ENCODE measurements around the gene IFNGR1. TPM values are rescaled to one million over a fixed set of nuclear protein-coding genes. Genes with fewer than 3 reads are reported as not detected.

The IFNGR1 gene
- total RNA-seq, 4 donors from 2014 or later: 104 to 261 (median 147) TPM

DNA sequence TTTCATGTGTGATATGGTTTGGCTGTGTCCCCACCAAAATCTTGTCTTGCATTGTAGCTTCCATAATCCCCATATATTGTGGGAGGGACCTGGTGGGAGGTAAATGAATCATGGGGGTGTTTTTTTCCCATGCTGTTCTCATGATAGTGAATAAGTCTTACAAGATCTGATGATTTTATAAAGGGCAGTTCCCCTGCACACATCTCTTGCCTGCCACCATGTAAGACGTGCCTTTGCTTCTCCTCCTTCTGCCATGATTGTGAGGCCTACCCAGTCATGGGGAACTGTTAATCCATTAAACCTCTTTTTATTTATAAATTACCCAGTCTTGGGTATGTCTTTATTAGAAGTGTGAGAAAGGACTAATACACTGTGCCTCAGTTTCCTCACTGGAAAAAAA, 41.6 kb downstream of the IFNGR1 start:
- ATAC-seq (ENCODE audit: low FRiP score): no peak
- no peak for DNase-seq (ENCODE audit: low spot score)
- TF ChIP-seq, protein P1, sequence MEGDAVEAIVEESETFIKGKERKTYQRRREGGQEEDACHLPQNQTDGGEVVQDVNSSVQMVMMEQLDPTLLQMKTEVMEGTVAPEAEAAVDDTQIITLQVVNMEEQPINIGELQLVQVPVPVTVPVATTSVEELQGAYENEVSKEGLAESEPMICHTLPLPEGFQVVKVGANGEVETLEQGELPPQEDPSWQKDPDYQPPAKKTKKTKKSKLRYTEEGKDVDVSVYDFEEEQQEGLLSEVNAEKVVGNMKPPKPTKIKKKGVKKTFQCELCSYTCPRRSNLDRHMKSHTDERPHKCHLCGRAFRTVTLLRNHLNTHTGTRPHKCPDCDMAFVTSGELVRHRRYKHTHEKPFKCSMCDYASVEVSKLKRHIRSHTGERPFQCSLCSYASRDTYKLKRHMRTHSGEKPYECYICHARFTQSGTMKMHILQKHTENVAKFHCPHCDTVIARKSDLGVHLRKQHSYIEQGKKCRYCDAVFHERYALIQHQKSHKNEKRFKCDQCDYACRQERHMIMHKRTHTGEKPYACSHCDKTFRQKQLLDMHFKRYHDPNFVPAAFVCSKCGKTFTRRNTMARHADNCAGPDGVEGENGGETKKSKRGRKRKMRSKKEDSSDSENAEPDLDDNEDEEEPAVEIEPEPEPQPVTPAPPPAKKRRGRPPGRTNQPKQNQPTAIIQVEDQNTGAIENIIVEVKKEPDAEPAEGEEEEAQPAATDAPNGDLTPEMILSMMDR (IDR thresholded peaks at IDR 0.05): no peak

- ATAC-seq (ENCODE audit: low FRiP score) (no peak), DNase-seq (ENCODE audit: low spot score) (no peak)
- TF ChIP-seq, protein P1 (IDR thresholded peaks at IDR 0.05): no peak
Observed at GRCh38 chr6:137176729-137177128, 42.5 kb downstream of the IFNGR1 start.

- ATAC-seq (ENCODE audit: low FRiP score) (no peak), DNase-seq (ENCODE audit: low spot score) (no peak)
- TF ChIP-seq, protein P1 (IDR thresholded peaks at IDR 0.05): no peak
Observed at GRCh38 chr6:137175868-137176245, 43.3 kb downstream of the IFNGR1 start.

DNA sequence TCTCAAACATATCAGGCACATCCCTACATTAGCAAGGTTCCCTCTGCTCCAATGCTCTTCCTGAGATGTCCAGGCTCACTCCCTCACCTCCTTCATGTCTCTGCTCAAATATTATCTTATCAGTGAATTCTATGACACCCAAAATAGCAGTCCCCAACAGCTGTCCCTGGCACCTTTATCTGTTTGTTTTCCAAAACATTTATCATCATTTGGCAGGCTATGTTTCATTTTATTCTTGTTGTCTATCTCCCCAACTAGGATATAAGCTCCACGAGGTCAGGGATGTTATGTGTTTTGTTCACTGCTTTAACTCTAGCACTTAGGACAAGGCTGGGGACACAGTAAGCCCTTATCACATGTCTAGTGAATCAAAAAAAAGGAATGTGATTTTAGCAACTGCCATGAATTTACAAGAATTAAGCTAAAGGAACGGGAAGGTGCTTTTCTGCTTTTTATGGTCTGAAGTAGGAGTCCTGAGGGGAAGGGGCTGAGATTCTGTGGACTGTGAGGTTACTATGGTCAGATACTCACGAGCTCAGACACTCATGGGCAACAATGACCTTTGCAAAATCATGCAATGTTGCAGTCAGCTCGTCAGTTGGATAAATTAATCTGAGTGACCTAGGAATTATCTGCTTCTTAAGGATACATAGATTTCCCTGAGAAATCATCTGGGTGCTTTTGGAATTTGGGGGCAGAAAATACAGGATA, 43.9 kb downstream of the IFNGR1 start:
- TF ChIP-seq, protein P1 (IDR thresholded peaks at IDR 0.05): no peak
- no peak for DNase-seq (ENCODE audit: low spot score)
- no peak for ATAC-seq (ENCODE audit: low FRiP score)

DNA sequence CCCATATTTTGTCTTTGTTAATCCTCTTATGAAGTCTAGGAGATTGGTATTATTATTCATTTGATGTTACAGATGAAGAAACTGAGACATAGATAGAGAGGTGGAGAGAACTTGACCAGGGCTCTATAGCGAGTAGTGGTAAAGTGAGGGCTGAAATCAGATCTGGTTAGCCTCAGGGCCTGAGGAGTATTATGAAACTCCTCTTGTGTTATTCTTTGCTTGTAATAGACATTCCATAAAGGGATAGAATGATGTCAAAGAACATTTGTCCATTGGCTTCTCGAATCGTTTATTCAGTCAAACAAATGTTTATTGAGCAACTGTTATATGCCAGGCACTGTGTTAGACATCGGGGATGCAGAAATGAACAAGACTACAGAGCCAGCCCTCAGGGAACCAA, 45.7 kb downstream of the IFNGR1 start, which contains the start of gene IL22RA2:
IL22RA2 (minus strand) TSS at position 144 of the 400 bp plus-strand sequence. CDS start 11,895 bp downstream, outside the sequence.
- ATAC-seq (ENCODE audit: low FRiP score) (no peak), DNase-seq (ENCODE audit: low spot score) (no peak)
- TF ChIP-seq, protein P1 (IDR thresholded peaks at IDR 0.05): no peak

DNA sequence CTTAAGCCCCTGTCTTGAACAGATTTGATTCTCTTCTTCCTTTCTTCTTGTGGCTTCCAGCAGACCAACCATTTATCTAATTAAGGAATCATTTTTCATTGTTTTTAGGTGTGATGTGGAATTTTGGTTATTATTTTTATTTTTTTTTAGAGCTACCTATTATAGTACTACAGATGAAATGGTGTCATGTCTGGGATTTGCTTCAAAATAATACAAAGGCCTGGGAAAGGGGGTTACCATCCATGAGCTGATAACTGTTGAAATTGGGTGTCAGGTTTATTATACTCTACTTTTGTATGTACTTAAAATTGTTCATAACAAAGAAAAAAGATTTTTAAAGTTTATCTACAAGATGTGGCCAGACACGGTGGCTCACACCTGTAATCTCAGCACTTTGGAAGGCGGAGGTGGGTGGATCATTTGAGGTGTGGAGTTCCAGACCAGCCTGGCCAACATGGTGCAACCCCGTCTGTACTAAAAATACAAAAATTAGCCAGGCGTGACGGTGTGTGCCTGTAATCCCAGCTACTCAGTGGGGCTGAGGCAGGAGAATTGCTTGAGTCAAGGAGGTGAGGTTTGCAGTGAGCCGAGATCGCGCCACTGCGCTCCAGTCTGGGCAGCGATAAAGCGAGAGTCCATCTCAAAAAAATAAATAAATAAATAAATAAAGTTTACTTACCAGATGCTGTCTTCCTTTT, 46.3 kb downstream of the IFNGR1 start:
- ATAC-seq (ENCODE audit: low FRiP score): no peak
- TF ChIP-seq, protein P1 (IDR thresholded peaks at IDR 0.05): no peak
- no peak for DNase-seq (ENCODE audit: low spot score)

Data from omental fat pad (tissue), 4 donors.